ENCODE measurements around the gene ACBD6.

DNA sequence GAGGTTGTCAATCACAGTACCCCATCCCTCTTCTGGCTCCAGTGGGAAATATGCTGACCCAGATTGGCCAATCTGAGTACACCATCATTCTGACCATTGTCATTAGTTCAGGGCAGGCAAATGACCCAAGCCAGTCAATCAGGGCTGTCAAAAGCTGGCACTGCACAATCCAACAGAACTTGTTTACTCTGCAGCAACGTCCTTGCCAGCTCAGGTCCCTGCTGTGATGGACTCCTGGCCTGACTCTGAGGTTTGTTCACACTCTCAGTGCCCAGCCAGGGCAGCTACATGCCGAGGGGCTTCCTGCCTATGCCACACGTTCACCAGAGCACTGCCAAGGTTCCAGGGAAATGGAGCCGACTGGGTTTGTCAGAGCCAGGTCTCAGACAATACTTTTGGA, 41.7 kb upstream of the ACBD6 start:
- TF ChIP-seq CTCF (conservative IDR thresholded peaks at IDR 0.05; ENCODE audit: low read depth, low read length), result no peak
- TF ChIP-seq EZH2 (IDR thresholded peaks at IDR 0.05; ENCODE audit: borderline replicate concordance, low read depth, low read length, poor library complexity, severe bottlenecking), result no peak
